HEK293T (cell line): Measurements from ENCODE around the gene LYZL6.

ENCODE experiments used
- CTCF ChIA-PET: fragments of 350-600 bp; formaldehyde crosslinking; extraction: SDS; loops from one replicate; lab custom pipeline; 2021; ENCODE audit warnings: antibody characterized with exemption, inconsistent platforms; lab: Yijun Ruan, JAX
- POLR2A ChIA-PET: fragments of 350-600 bp; formaldehyde crosslinking; extraction: SDS; loops from one replicate; lab custom pipeline; 2020; ENCODE audit warnings: antibody characterized with exemption, inconsistent platforms; lab: Yijun Ruan, JAX
- DNase-seq: peaks from one replicate; pipeline ENCODE4 v3.0.0; 2012; ENCODE audit warnings: mixed read lengths; ENCODE audit errors: extremely low spot score
- ARNT ChIP-seq: fragments of 450-650 bp; IDR thresholded peaks from 2 replicates; pipeline ENCODE4 v1.6.1; 2017; ENCODE audit warnings: mild to moderate bottlenecking
- BHLHE40 ChIP-seq: fragments of 450-650 bp; IDR thresholded peaks from 2 replicates; pipeline ENCODE4 v1.6.1; 2016; ENCODE audit warnings: mild to moderate bottlenecking, moderate library complexity, borderline replicate concordance
- CTBP1 ChIP-seq: fragments of 450-650 bp; IDR thresholded peaks from 2 replicates; pipeline ENCODE4 v1.6.1; 2016; ENCODE audit warnings: borderline replicate concordance
- ELF4 ChIP-seq: fragments of 450-650 bp; IDR thresholded peaks from 2 replicates; pipeline ENCODE4 v1.6.1; 2017; ENCODE audit warnings: antibody characterized with exemption
- FOXA1 ChIP-seq: fragments of 450-650 bp; IDR thresholded peaks from 2 replicates; pipeline ENCODE4 v1.6.1; 2016; ENCODE audit warnings: mild to moderate bottlenecking
- FOXK2 ChIP-seq: fragments of 450-650 bp; IDR thresholded peaks from 2 replicates; pipeline ENCODE4 v1.6.1; 2016; ENCODE audit warnings: mild to moderate bottlenecking
- FOXM1 ChIP-seq: fragments of 450-650 bp; IDR thresholded peaks from 2 replicates; pipeline ENCODE4 v1.6.1; 2017; ENCODE audit warnings: mild to moderate bottlenecking, borderline replicate concordance
- HDGF ChIP-seq: fragments of 450-650 bp; IDR thresholded peaks from 2 replicates; pipeline ENCODE4 v1.6.1; 2017; ENCODE audit warnings: antibody characterized with exemption, borderline replicate concordance
- L3MBTL2 ChIP-seq: fragments of 450-650 bp; conservative IDR thresholded peaks from 2 replicates; pipeline ENCODE4 v1.6.1; 2016; ENCODE audit warnings: mild to moderate bottlenecking
- LEF1 ChIP-seq: fragments of 450-650 bp; IDR thresholded peaks from 2 replicates; pipeline ENCODE4 v1.6.1; 2017; ENCODE audit warnings: mild to moderate bottlenecking, borderline replicate concordance
- NFRKB ChIP-seq: fragments of 450-650 bp; IDR thresholded peaks from 2 replicates; pipeline ENCODE4 v1.6.1; 2016; ENCODE audit warnings: mild to moderate bottlenecking, moderate library complexity
- SP1 ChIP-seq: fragments of 450-650 bp; IDR thresholded peaks from 2 replicates; pipeline ENCODE4 v1.6.1; 2017
- SUZ12 ChIP-seq: fragments of 450-650 bp; IDR thresholded peaks from 2 replicates; pipeline ENCODE4 v1.6.1; 2016; ENCODE audit warnings: mild to moderate bottlenecking
- TARDBP ChIP-seq: fragments of 450-650 bp; IDR thresholded peaks from 2 replicates; pipeline ENCODE4 v1.6.1; 2016
- ZNF384 ChIP-seq: fragments of 450-650 bp; IDR thresholded peaks from 2 replicates; pipeline ENCODE4 v1.6.1; 2016
- TF ChIP-seq, protein P1 (sequence below): fragments of 450-650 bp; IDR thresholded peaks from 2 replicates; pipeline ENCODE4 v1.6.1; 2016

LYZL6 gene

DNA sequence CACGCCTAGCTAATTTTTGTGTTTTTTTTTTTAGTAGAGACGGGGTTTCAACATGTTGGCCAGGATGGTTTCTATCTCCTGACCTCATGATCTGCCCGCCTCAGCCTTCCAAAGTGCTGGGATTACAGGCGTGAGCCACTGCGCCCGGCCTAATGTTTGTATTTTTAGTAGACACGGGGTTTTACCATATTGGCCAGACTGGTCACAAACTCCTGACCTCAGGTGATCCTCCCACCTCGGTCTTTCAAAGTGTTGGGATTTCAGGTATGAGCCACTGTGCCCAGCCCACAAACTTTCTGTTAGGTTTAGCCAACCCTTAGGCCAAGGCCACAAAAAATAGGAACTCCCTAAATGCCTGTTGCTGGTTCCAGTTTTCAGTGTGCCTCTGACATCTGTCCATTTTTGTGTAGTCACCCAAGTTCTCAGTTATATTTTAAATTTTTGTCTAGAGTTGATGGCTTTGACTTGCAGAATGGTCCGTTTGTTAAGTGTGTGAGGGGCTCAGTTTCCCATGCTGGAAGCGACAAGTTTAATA, 25.1 kb upstream of the LYZL6 start:
- CTCF ChIA-PET, result interaction anchor here (0.7 to 1.4 kb wide), 3 partner anchors 10 to 514 kb away, joined by 3 to 18 read pairs (median 12); no protein-coding TSS in a partner anchor
- TF ChIP-seq LEF1 (no peak), ZNF384 (no peak), ELF4 (no peak), FOXA1 (no peak), ARNT (no peak), FOXM1 (no peak), NFRKB (no peak), CTBP1 (no peak), SP1 (no peak), BHLHE40 (no peak), TARDBP (no peak), SUZ12 (no peak), FOXK2 (no peak), L3MBTL2 (no peak), HDGF (no peak)
- TF ChIP-seq, protein P1, sequence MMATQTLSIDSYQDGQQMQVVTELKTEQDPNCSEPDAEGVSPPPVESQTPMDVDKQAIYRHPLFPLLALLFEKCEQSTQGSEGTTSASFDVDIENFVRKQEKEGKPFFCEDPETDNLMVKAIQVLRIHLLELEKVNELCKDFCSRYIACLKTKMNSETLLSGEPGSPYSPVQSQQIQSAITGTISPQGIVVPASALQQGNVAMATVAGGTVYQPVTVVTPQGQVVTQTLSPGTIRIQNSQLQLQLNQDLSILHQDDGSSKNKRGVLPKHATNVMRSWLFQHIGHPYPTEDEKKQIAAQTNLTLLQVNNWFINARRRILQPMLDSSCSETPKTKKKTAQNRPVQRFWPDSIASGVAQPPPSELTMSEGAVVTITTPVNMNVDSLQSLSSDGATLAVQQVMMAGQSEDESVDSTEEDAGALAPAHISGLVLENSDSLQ, result no peak
- POLR2A ChIA-PET, result no interaction called here
- DNase-seq, result no peak

DNA sequence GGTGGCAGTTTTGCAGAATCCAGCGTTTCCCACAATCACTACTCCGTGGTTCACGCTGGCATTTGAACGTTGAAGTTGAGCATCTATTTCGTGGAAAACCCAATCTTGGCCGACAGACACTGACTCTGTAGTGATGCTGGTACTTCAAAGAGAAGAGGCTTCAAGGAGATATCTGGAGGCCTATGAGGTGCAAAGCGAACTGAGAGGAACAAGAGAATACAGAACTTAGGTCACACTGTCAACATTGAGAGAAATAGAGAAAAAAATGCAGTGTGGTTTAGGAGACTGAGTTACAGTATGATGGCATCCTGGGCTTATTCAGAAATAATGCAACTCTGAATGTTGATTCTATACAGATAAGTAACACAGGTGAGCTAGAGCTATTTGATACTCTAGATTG, 21.8 kb upstream of the LYZL6 start:
- no peak for TF ChIP-seq ARNT
- no peak for TF ChIP-seq L3MBTL2
- TF ChIP-seq SP1, result no peak
- TF ChIP-seq HDGF, result no peak
- TF ChIP-seq BHLHE40, result no peak
- no peak for TF ChIP-seq FOXM1
- ChIA-PET POLR2A (interaction anchor here (0.9 kb wide), 1 partner anchor 35 kb away, joined by 3 read pairs; the partner anchor contains the start of gene RDM1), CTCF (interaction anchor here (0.9 kb wide), 1 partner anchor 183 kb away, joined by 3 read pairs; no protein-coding TSS in a partner anchor)
- no peak for DNase-seq

DNA sequence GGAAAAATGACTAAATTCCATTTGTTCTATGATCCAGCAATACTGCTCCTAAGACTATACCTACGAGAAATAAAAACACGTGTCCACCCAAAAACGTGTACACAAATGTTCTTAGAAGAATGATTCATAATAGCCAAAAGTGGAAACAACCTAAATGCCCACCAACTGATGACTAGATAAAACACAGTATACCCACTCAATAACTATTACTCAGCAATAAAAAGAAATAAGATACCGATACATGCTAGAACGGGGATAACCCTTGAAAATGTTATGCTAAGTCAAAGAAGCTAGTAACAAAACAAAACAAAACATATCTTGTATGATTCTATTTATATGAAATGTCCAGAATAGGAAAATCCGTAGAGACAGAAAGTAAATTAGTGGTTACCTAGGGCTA, 20.1 kb upstream of the LYZL6 start:
- no peak for DNase-seq
- ChIA-PET POLR2A (no interaction called here), CTCF (interaction anchor here (1.0 kb wide), 1 partner anchor 13 kb away, joined by 4 read pairs; no protein-coding TSS in a partner anchor)
- TF ChIP-seq ZNF384, result no peak
- TF ChIP-seq LEF1, result no peak
- no peak for TF ChIP-seq SP1
- no peak for TF ChIP-seq L3MBTL2
- no peak for TF ChIP-seq SUZ12

DNA sequence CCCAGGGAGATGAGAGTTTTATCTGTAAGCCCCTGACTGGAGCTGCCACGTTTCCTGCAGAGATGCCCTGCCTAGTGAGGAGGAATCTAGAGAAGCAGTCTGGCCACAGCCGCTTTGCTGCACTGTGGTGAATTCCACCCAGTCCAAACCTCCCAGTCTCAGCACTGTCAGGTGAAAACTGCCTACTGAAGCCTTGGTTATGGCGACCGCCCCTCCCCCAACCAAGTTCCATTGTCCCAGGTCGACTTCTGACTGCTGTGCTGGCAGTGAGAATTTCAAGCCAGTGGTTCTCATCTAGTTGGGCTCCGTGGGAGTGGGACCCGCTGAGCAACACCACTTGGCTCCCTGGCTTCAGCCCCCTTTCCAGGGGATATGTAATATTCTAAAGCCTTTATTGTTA, 10.2 kb upstream of the LYZL6 start:
- ChIA-PET POLR2A (interaction anchor here (0.7 kb wide), 1 partner anchor 145 kb away, joined by 3 read pairs; the partner anchor contains the start of gene TAF15), CTCF (no interaction called here)
- TF ChIP-seq L3MBTL2 (no peak), CTBP1 (no peak), NFRKB (no peak), FOXK2 (no peak)
- DNase-seq, result no peak

DNA sequence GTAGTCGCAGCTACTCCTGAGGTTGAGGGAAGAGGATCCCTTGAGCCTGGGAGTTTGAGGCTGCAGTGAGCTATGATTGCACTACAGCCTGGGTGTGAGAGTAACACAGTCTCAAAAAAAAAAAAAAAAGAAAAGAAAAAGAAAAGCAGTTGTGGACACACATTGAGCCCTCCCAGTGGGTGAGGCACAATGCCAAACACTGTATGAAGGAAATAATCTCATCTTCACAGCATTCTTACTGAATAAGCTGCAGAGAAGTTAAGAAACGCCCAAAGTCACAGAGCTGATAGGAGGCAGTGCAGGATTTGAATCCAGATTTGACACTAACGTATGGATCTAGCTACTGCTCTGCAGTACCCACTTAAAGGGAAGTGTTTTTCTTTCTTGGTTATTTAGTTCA, 5.9 kb upstream of the LYZL6 start:
- DNase-seq, result no peak
- CTCF ChIA-PET, result no interaction called here
- TF ChIP-seq CTBP1, result no peak
- TF ChIP-seq SUZ12, result no peak
- TF ChIP-seq FOXK2, result no peak
- no peak for TF ChIP-seq ELF4
- TF ChIP-seq HDGF, result no peak
- TF ChIP-seq, protein P1, result no peak
- TF ChIP-seq ARNT, result no peak
- no peak for TF ChIP-seq FOXA1
- TF ChIP-seq BHLHE40, result no peak
- no peak for TF ChIP-seq LEF1
- no peak for TF ChIP-seq FOXM1
- TF ChIP-seq NFRKB, result no peak
- TF ChIP-seq TARDBP, result no peak
- TF ChIP-seq ZNF384, result no peak
- TF ChIP-seq L3MBTL2, result no peak
- TF ChIP-seq SP1, result no peak
- POLR2A ChIA-PET, result interaction anchor here (0.9 to 1.3 kb wide), 3 partner anchors 18 to 537 kb away, joined by 3 to 4 read pairs (median 3); partner anchors contain the start of genes RDM1 and ZNHIT3

DNA sequence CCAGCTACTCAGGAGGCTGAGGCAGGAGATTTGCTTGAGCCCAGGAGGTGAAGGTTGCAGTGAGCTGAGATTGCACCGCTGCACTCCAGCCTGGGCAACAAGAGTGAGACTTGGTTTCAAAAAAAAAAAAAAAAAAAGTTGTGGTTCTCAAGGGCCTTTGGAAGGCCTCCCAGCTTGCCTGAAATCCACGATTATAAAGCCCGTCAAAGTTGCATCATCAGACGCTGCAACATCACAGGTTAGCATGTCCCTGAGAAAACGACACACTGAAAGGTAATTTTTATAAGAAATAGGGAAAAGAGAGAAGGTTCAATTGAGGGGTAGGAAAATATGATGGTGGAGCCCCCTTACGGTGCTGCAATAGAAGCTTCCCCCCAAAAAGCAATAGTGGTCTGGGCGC, 4.6 kb upstream of the LYZL6 start:
- no peak for DNase-seq
- ChIA-PET POLR2A (no interaction called here), CTCF (interaction anchor here (0.6 to 1.4 kb wide), 5 partner anchors 18 to 720 kb away, joined by 3 to 4 read pairs (median 3); partner anchors contain the start of gene RDM1)
- TF ChIP-seq FOXM1, result no peak
- TF ChIP-seq CTBP1, result no peak
- no peak for TF ChIP-seq LEF1
- no peak for TF ChIP-seq ELF4
- TF ChIP-seq FOXK2, result no peak
- no peak for TF ChIP-seq NFRKB
- no peak for TF ChIP-seq BHLHE40
- no peak for TF ChIP-seq SP1
- no peak for TF ChIP-seq HDGF
- TF ChIP-seq ZNF384, result no peak
- TF ChIP-seq L3MBTL2, result no peak
- no peak for TF ChIP-seq TARDBP
- no peak for TF ChIP-seq SUZ12
- TF ChIP-seq ARNT, result no peak
- TF ChIP-seq FOXA1, result no peak
- TF ChIP-seq, protein P1, result no peak
